ENCODE measurements around the gene TFAP2C. TPM values are rescaled to one million over a fixed set of nuclear protein-coding genes. Genes with fewer than 3 reads are reported as not detected.

TFAP2C gene
- total RNA-seq, 6 experiments from 2014 or later, result 1.6 to 4.5 (median 1.9) TPM

DNA sequence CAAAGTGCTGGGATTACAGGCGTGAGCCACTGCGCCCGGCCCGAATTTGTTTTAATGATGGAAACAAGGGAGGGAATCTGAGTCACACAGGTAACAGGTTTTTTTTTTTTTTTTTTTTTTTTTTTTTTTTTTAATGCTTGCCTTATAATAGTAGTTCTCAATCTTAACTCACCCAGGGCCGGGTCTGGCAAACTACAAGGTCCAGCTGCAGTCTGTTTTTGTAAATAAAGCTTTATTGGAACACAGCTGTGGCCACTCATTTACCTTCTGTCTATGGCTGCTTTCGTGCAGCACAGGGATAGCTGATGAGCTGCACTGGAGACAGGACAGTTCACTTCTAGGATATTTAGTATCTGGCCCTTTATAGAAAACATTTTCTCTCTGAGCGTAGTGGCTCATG lies 58.0 kb downstream of the TFAP2C start:
- H3K9me3 Mint-ChIP-seq, result no peaks in the 10 kb centered on the region
- H3K27ac Mint-ChIP-seq, result no peak overlapping the region
- peaks cover 12% of the 10 kb centered on the region for H3K27me3 Mint-ChIP-seq (ENCODE audit: insufficient read depth)

DNA sequence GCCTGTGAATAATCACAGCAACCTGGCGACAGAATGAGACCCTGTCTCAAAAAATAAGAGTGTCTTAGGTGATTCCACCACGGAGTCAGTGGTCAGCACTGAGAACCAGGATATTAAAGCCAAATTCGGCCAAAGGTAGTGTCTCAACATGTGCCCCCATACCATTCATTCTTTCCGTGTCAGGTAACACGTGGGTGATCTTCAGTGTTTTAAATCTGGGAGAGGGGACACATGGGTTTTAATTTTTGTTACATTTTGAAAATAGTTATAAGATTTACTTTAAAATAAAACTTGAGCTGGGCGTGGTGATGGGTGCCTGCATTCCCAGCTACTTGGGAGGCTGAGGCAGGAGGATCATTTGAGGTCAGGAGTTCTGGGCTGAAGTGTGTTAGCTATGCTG lies 59.0 kb downstream of the TFAP2C start:
- H3K4me3 Mint-ChIP-seq, result no peak overlapping the region
- DNase-seq, result no peak
- TF ChIP-seq, protein P1, sequence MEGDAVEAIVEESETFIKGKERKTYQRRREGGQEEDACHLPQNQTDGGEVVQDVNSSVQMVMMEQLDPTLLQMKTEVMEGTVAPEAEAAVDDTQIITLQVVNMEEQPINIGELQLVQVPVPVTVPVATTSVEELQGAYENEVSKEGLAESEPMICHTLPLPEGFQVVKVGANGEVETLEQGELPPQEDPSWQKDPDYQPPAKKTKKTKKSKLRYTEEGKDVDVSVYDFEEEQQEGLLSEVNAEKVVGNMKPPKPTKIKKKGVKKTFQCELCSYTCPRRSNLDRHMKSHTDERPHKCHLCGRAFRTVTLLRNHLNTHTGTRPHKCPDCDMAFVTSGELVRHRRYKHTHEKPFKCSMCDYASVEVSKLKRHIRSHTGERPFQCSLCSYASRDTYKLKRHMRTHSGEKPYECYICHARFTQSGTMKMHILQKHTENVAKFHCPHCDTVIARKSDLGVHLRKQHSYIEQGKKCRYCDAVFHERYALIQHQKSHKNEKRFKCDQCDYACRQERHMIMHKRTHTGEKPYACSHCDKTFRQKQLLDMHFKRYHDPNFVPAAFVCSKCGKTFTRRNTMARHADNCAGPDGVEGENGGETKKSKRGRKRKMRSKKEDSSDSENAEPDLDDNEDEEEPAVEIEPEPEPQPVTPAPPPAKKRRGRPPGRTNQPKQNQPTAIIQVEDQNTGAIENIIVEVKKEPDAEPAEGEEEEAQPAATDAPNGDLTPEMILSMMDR (IDR thresholded peaks at IDR 0.05), result no peak
- H3K4me1 Mint-ChIP-seq (ENCODE audit: low read depth), result peaks cover 20% of the 10 kb centered on the region
- H3K36me3 Mint-ChIP-seq (ENCODE audit: low read depth), result no peaks in the 10 kb centered on the region
- H3K27me3 Mint-ChIP-seq (ENCODE audit: insufficient read depth), result peaks cover 11% of the 10 kb centered on the region
- H3K27ac Mint-ChIP-seq, result no peak overlapping the region
- H3K9me3 Mint-ChIP-seq, result no peaks in the 10 kb centered on the region

More for the DNA sequence above, 58.0 kb downstream of the TFAP2C start:
- no peaks in the 10 kb centered on the region for H3K36me3 Mint-ChIP-seq (ENCODE audit: low read depth)
- DNase-seq, result no peak
- TF ChIP-seq, protein P1 (IDR thresholded peaks at IDR 0.05), result no peak
- H3K4me3 Mint-ChIP-seq, result no peak overlapping the region
- H3K4me1 Mint-ChIP-seq (ENCODE audit: low read depth), result peaks cover 20% of the 10 kb centered on the region

Other genes starting within 250 kb of the TFAP2C start
- gene AURKA, start 237.1 kb upstream of the TFAP2C start, total RNA-seq (2021; fragmentation: NEBNext Ultra II Directional; extraction: Animal tissue kit (Norgen Biotek cat#: 25700)), result 10 to 100 TPM; 37.2 to 82.0 (median 77.1) TPM
- gene CSTF1, start 236.7 kb upstream of the TFAP2C start, total RNA-seq (2021; fragmentation: NEBNext Ultra II Directional; extraction: Animal tissue kit (Norgen Biotek cat#: 25700)), result 10 to 100 TPM; 32.1 to 40.5 (median 34.6) TPM
- under 1 TPM; 0.38 to 0.70 (median 0.56) TPM for gene CASS4, start 217.0 kb upstream of the TFAP2C start, total RNA-seq (2021; fragmentation: NEBNext Ultra II Directional; extraction: Animal tissue kit (Norgen Biotek cat#: 25700))
- gene RTF2, start 160.7 kb upstream of the TFAP2C start, total RNA-seq (2021; fragmentation: NEBNext Ultra II Directional; extraction: Animal tissue kit (Norgen Biotek cat#: 25700)), result 100 to 1,000 TPM; 148 to 158 (median 153) TPM
- gene FAM209A, start 104.6 kb upstream of the TFAP2C start, total RNA-seq (2021; fragmentation: NEBNext Ultra II Directional; extraction: Animal tissue kit (Norgen Biotek cat#: 25700)), result under 1 TPM in 1 of 6 experiments, not detected in 5; 0.21 TPM
- under 1 TPM in 2 of 6 experiments, not detected in 4; 0.28 to 0.31 TPM for gene FAM209B, start 96.1 kb upstream of the TFAP2C start, total RNA-seq (2021; fragmentation: NEBNext Ultra II Directional; extraction: Animal tissue kit (Norgen Biotek cat#: 25700))